GM19463 (cell line): Measurements from ENCODE around the gene TTC28.
"Not testable (repeated sequence)": the region's sequence is repeated elsewhere in the genome, so short reads cannot be mapped to it uniquely, and the experiment has no call there.

Experiments used
- ATAC-seq: cut with Tn5 transposase; IDR thresholded peaks from one replicate; pipeline ENCODE4 v1.9.1; 2021; ENCODE audit warnings: mild to moderate bottlenecking, moderate library complexity; ENCODE audit not compliant: unreplicated experiment

TTC28 gene

GRCh38 chr22:28063656-28064055 lies 616.0 kb downstream of the TTC28 start:
- ATAC-seq = no peak

DNA sequence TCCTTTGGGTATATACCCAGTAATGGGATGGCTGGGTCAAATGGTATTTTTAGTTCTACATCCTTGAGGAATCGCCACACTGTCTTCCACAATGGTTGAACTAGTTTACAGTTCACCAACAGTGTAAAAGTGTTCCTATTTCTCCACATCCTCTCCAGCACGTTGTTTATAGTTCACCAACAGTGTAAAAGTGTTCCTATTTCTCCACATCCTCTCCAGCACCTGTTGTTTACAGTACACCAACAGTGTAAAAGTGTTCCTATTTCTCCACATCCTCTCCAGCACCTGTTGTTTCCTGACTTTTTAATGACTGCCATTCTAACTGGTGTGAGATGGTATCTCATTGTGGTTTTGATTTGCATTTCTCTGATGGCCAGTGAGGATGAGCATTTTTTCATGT lies 619.0 kb downstream of the TTC28 start:
- ATAC-seq = not testable (repeated sequence)

- no peak for ATAC-seq
Measured at GRCh38 chr22:28058036-28058435, 621.6 kb downstream of the TTC28 start.

- no peak for ATAC-seq
Measured at GRCh38 chr22:28054819-28055208, 624.8 kb downstream of the TTC28 start.

DNA sequence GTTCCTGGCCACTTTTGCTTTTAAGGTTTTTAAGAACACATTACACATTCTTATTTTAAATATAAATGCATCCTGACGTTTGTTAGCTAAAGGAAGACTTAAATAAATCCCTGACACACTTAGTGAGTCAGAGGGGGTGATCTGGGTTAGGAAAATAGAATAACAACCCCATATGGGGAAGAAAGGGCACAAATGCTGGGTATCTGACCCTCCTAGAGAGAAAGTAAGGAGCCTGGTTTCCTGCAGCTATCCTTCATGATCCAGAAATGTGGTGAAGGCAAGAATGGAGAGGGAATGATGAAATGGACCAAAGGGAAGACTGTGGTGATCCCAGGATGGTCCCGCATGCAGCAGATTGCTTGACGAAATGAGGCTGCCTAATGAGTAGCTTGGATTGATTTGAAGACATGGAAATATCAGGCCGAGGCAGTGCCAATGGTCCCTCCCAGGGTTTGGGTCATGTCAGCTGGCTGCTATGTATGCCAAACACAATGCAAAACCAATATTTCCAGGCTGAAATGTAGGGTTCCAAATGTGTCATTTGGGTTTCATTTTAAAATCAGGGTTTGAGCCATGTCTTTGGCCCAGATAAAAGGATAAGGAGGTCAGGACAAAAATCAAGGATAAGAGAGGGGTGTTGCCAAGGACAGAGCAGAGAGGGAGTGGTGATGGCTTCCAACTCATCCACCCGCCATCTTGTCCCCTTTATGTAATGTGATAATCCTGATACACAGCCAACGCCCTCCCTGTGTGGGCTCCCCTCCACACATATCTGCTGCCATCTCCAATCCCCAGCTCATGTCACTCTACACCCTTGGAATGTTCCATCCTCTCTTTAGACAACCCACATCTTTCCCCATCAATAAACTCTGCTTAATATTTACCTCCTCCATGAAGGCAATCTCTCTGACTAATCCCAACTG lies 625.5 kb downstream of the TTC28 start:
- no peak for ATAC-seq

DNA sequence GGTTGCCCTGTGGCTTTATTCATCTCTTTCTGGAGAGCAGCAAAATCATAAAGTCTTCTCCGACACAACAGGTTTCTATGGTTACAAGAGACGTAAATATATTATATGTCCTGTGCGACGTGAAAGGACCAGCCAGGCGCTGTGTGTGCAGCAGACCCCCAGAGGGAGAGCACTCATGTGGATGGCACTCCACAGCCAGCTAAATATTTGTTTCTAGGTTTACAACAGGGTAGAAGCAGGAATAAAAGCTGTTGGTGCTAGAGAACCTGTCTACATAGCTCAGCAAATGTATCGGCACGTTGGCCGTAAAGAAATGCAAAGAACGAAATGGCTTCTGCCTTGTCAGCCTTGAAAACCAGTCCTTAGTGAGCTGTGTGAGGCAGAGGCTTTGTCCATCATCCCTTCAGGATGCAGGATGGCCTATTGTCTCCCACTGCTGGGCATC lies 626.8 kb downstream of the TTC28 start:
- no peak for ATAC-seq

DNA sequence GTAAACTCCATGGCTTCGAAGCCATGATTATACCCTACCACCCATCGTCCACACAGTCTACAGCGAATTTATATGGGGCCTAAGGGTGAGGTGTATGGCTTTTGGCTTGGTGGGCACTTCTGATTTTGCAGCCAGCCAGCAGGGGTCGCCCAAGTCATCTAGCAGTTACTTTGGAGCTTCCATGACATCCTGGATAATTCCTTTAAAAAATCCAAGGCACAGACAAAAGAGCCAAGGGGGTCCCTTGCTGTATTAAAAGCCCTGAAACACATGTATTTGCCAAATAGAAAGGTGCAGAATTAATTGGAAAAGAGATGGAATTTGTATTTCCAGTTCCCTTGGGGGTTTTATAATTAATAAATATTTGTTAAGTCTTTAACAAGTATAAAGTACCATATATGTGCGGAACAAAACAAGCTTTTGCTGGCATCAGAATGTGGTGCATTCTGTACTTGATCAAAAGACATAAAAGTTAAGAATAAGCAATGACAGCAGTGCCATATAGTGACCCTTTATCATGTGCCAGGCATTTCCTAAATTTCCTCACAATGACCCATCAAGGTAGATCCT lies 627.8 kb downstream of the TTC28 start:
- no peak for ATAC-seq

DNA sequence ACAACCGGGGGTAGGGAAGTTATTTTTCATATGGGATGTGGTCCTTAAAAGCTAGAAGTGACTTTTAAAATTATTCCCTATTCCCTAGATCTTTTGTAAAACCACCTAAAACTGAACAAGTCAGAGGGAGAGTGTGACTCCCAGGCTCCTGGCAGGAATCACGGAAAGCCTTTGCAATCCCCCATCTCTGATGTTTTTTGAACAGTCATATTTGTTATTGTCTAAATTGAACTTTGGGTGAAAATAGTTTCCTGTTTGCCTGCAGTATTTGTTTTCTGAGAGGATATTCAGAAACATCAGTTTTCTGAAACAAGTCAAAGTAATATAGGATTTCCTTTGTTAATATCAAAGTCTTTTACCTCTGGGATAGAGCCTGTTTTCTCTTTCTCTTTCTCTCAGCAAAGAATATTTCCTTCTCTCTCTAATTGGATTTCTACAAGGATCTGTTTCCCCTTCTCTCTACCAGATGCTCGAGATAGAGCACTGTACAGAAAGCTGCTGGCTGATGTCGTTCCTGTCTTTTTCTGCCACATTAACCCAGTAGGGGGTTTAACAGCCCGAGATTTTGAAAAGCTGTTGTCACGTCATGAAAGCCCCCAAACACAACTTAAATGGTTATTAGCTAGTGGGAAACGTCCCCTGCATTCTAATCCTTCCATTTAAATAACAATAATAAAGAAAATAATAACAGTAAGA lies 628.4 kb downstream of the TTC28 start:
- no peak for ATAC-seq

DNA sequence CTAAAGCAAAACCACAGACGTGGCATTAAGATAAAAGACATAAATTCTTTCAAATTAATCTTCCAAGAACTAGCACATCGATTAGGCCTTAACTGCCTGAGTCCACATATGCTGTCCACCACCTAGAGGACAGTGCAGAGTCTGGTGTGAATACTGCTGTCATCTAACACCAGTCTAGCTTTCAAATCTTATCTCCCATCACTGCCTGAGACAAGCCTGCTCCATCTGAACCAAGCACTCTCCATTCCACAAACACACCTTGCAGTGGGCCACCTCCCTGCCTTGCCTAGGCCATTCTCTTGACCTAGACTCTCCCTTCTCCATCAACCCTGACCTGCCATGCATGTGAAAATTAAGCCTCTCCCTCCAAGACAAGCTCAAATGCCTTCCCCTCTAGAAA lies 631.1 kb downstream of the TTC28 start:
- no peak for ATAC-seq

DNA sequence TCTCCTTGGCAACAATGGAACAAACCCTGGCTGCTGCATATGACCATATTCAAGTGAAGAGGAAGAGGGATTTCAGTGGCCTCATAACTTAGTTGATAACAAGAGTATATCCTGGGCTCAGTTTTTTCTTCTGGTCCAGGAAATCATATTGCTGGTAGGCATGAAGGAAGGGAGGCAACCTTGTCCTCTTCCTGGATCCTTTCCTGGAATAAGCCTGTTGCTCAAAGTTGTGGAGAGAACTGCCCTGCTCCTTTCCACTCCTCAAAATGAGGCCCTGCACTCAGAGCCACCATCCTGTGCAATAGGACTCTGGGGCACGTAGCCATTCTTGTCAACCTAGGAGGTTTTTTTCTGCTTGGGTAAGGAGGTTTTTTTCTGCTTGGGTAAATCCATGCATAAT lies 631.9 kb downstream of the TTC28 start:
- ATAC-seq = no peak

GRCh38 chr22:28046100-28046499 lies 633.5 kb downstream of the TTC28 start:
- ATAC-seq = no peak

GRCh38 chr22:28044546-28045173 lies 635.0 kb downstream of the TTC28 start:
- ATAC-seq = no peak

DNA sequence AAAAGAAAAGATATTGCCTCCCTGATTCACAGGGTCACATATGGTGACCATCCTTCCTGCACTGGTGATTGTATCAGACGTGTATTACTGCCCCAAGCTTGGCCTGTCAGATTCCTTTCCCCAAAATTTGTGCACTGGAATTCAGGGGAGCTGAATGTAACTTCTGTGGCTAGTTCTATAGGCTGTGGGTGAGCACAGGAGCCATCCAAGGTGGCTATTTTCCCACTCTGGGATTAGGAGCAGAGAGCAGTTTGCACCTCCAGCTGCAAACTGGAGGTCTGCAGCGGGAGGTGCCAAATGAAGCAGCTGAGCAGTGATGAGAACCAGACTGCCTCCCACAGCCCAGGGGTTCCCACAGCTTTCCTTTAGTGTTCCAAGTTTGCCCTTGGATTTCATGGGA lies 636.4 kb downstream of the TTC28 start:
- no peak for ATAC-seq

DNA sequence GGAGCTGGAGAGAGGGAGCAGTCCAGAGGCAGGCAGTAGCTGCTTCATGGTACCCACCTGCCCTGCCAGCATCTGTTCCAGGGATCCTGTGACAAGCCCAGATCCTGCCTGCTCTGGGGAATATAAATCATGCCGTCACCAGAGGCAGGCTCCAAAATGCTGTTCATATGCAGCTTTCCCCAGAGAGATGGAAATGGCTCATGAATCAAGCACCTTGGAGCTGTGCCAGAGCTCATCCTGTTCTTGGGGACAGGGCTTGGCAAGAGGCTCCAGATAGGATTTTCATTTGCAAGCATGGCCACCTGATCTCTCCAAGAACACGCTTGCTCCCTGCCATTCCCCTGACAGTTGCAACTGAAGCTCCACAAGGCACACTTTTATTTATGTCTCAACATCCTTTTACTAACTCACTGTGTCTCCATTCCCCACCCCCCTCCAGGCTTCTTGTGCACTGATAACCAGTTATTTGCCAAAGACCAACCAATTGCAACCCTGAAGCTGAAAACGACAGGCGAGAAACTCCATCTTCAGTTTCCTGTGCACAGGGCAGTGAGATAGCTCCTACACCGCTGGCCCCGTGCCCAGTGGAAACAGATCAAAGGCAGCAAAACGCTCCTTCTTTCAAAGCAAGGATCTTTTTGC lies 644.8 kb downstream of the TTC28 start:
- ATAC-seq = no peak

DNA sequence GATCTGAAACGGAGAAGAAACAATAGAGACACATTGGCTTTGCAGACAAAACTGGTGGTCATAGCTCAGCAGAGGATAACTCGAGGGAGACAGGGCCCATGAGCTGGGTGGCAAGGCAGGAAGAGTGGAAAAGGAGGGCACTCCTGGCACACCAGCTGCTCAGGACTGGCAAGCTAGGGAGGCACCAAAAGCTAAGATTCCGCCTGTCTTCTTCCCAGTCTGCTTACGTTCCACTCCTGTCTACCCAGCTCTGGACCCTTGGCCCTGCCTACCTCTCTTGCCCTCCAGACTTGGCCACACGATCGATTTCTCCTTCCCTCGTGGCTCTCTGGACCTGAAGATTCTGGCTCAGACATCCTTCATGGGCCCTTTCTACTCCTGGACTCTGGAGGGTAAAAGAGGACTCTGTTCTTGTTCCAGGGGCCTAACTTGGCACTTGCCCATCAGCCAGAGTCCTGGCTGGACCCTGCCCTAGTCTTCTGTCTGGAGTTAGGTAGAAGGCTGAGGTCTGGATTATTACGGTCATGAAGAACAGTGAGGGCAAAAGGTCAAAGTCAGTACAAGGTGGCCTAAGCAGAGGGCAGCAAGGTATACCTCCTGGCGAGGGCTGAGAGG lies 645.4 kb downstream of the TTC28 start:
- no peak for ATAC-seq

DNA sequence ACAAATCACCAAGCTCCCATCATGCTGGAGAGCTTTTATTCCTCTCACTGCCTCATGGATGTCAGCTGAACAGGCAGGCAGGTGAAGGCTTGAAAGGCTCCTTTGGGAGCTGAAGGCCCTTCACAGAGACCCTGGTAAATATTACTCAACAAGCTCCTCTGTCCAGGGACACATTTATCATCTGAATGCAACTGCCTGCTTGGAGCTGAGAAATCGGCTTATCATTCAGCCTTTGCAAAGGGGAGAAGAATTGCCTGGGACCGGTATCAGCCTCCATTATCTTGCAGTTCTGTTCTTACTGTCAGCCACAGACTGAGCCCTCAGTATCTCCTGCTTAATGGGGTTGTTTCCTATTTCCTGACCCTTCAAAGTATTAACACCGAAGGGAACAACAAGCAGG lies 646.8 kb downstream of the TTC28 start:
- no peak for ATAC-seq

- no peak for ATAC-seq
Measured at GRCh38 chr22:28031383-28031922, 648.2 kb downstream of the TTC28 start.

GRCh38 chr22:28030473-28030872 lies 649.2 kb downstream of the TTC28 start:
- ATAC-seq = no peak

DNA sequence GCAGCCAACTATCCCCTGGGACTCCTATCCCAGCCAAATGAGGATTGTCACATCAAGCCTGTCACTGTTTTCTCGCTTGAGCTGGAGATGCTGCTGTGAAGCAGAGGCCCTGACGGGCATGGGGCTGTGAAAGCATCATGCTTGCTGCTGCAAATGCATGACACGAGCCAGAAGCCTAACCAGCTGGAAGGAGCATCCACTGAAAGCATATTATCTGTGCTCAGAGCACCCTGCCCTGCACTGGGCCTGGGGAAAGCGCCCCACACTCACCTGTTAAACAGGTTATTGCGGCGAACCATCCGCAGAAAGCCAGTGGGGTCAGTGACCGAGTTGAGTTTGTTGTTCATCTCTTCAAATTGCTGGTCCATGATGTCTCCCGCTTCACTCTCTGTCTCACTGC lies 649.7 kb downstream of the TTC28 start:
- ATAC-seq = no peak
